Liver (tissue), 9 donors: ENCODE results near the gene TSPYL4. TPM values are rescaled to one million over a fixed set of nuclear protein-coding genes. Genes with fewer than 3 reads are reported as not detected.
"Not testable (repeated sequence)": the region's sequence is repeated elsewhere in the genome, so short reads cannot be mapped to it uniquely, and the experiment has no call there.

Experiments
- DNase-seq: peaks from one replicate; pipeline ENCODE4 v3.0.0-alpha.2; 2017; ENCODE audit warnings: low spot score
- H3K27ac ChIP-seq, 2 donors: one replicate each; pipeline ENCODE4 v1.7.0; 2013; ENCODE audit warnings: inconsistent platforms in 2 of 2, low read length in 2 of 2, control low read depth in 1 of 2, low read depth in 1 of 2, mild to moderate bottlenecking in 1 of 2
- H3K27me3 ChIP-seq, 4 donors: one replicate each; pipeline versions ENCODE4 v1.6.1 to v1.7.0; 2013; ENCODE audit warnings: low read length in 3 of 4, inconsistent platforms in 1 of 4, mild to moderate bottlenecking in 1 of 4, moderate library complexity in 1 of 4; ENCODE audit not compliant: control insufficient read depth in 4 of 4, insufficient read depth in 4 of 4
- H3K36me3 ChIP-seq, 4 donors: one replicate each; pipeline versions ENCODE4 v1.6.1 to v1.7.0; 2013; ENCODE audit warnings: low read length in 3 of 4, mild to moderate bottlenecking in 3 of 4, low read depth in 1 of 4, moderate library complexity in 1 of 4; ENCODE audit not compliant: control insufficient read depth in 4 of 4, insufficient read depth in 3 of 4
- H3K4me1 ChIP-seq, 4 donors: one replicate each; pipeline versions ENCODE4 v1.6.1 to v1.7.0; 2013; ENCODE audit warnings: low read length in 3 of 4, mild to moderate bottlenecking in 3 of 4, moderate library complexity in 1 of 4; ENCODE audit not compliant: control insufficient read depth in 4 of 4, insufficient read depth in 4 of 4
- H3K4me3 ChIP-seq, 3 donors: one replicate each; pipeline versions ENCODE4 v1.6.1 to v1.7.0; 2013; ENCODE audit warnings: low read length in 3 of 3, control low read depth in 1 of 3, low read depth in 1 of 3, mild to moderate bottlenecking in 1 of 3
- H3K9ac ChIP-seq, 2 donors: one replicate each; pipeline ENCODE4 v1.7.0; 2013; ENCODE audit warnings: low read length in 2 of 2, mild to moderate bottlenecking in 2 of 2, moderate library complexity in 2 of 2, control low read depth in 1 of 2, low read depth in 1 of 2
- H3K9me3 ChIP-seq, 4 donors: one replicate each; pipeline versions ENCODE4 v1.6.1 to v1.7.0; 2013; ENCODE audit warnings: low read length in 3 of 4; ENCODE audit not compliant: control insufficient read depth in 4 of 4
- ATF3 ChIP-seq: IDR thresholded peaks from 2 replicates; pipeline ENCODE4 v1.6.1; 2016; ENCODE audit warnings: antibody characterized with exemption
- CTCF ChIP-seq: fragments of 150-350 bp; IDR thresholded peaks from 2 replicates; pipeline ENCODE4 v1.5.1; 2017; ENCODE audit warnings: improper control_type of control experiment, low read depth, low read length; ENCODE audit not compliant: missing input control
- FOXA1 ChIP-seq: IDR thresholded peaks from 2 replicates; pipeline ENCODE4 v1.6.1; 2016; ENCODE audit warnings: antibody characterized with exemption
- FOXA2 ChIP-seq: IDR thresholded peaks from 2 replicates; pipeline ENCODE4 v1.6.1; 2016; ENCODE audit warnings: antibody characterized with exemption
- GABPA ChIP-seq, 2 donors: IDR thresholded peaks in 1 of 2; conservative IDR thresholded peaks in 1 of 2; 2 replicates each; pipeline ENCODE4 v1.6.1; 2016; ENCODE audit warnings: antibody characterized with exemption in 2 of 2, mild to moderate bottlenecking in 1 of 2, moderate library complexity in 1 of 2
- HNF4A ChIP-seq, 2 donors: conservative IDR thresholded peaks; 2 replicates each; pipeline ENCODE4 v1.6.1; 2016; ENCODE audit warnings: antibody characterized with exemption in 2 of 2, mild to moderate bottlenecking in 2 of 2
- HNF4G ChIP-seq: IDR thresholded peaks from 2 replicates; pipeline ENCODE4 v1.6.1; 2016; ENCODE audit warnings: antibody characterized with exemption
- MAX ChIP-seq: IDR thresholded peaks from 2 replicates; pipeline ENCODE4 v1.6.1; 2016; ENCODE audit warnings: antibody characterized with exemption
- RAD21 ChIP-seq, 2 donors: IDR thresholded peaks; 2 replicates each; pipeline ENCODE4 v1.6.1; 2016; ENCODE audit warnings: antibody characterized with exemption in 2 of 2, mild to moderate bottlenecking in 2 of 2
- REST ChIP-seq: IDR thresholded peaks from 2 replicates; pipeline ENCODE4 v1.6.1; 2016; ENCODE audit warnings: antibody characterized with exemption, mild to moderate bottlenecking
- RXRA ChIP-seq, 2 donors: IDR thresholded peaks; 2 replicates each; pipeline ENCODE4 v1.6.1; 2017 to 2018; ENCODE audit warnings: antibody characterized with exemption in 2 of 2, mild to moderate bottlenecking in 1 of 2
- SP1 ChIP-seq: IDR thresholded peaks from 2 replicates; pipeline ENCODE4 v1.6.1; 2018; ENCODE audit warnings: antibody characterized with exemption, mild to moderate bottlenecking
- TAF1 ChIP-seq: conservative IDR thresholded peaks from 2 replicates; pipeline ENCODE4 v1.6.1; 2016; ENCODE audit warnings: antibody characterized with exemption, mild to moderate bottlenecking
- ZBTB33 ChIP-seq: IDR thresholded peaks from 2 replicates; pipeline ENCODE4 v1.6.1; 2016; ENCODE audit warnings: antibody characterized with exemption
- WGBS: extraction: QIAGEN DNeasy Blood & Tissue Kit; methylation state at CpG from one replicate; pipeline ENCODE4 v1.1.7; 2013; 5-methylcytosine and 5-hydroxymethylcytosine counted together
- polyA plus RNA-seq, 2 donors: library from polyadenylated mRNA; stranded (reverse) in 1 of 2; unstranded in 1 of 2; fragments of 200-250 nt in 1 of 2; fragments of >200 nt in 1 of 2; fragmentation: Nextera tagmentation in 1 of 2; extraction: Ambion mirVana in 1 of 2; gene quantifications; one replicate each; pipeline versions ENCODE4 v1.2.1 to v1.2.3, GENCODE V29; 2013 to 2015
- total RNA-seq, 2 donors: library from RNA; depleted of rRNA; stranded (reverse); fragments of >200 nt; gene quantifications; one replicate each; pipeline ENCODE4 v1.2.3, GENCODE V29; 2014
- donor health status: healthy.
- donor health status: healthy.
- donor health status: healthy.
- donor health status: healthy.
- donor health status: healthy.

Gene TSPYL4
- total and polyA plus RNA-seq, 4 donors: 3.6 to 7.4 (median 3.8) TPM

- no peaks in the 10 kb centered on the region for H3K36me3 ChIP-seq
- H3K9me3 ChIP-seq: no peaks in the 10 kb centered on the region
- H3K9ac ChIP-seq: no peak overlapping the region
- no peaks in the 10 kb centered on the region for H3K27me3 ChIP-seq
- no peak for DNase-seq
- TF ChIP-seq GABPA (IDR thresholded peaks at IDR 0.05 in 1 of 2, conservative IDR thresholded peaks at IDR 0.05 in 1 of 2) (no peak), REST (no peak), HNF4G (no peak), RAD21 (IDR thresholded peaks at IDR 0.05) (no peak), HNF4A (conservative IDR thresholded peaks at IDR 0.05) (no peak), MAX (no peak), SP1 (no peak), FOXA2 (no peak), TAF1 (no peak), FOXA1 (no peak)
- H3K4me1 ChIP-seq: no peaks in the 10 kb centered on the region
- 74% methylated on average over 1 of the region's 1 CpG for WGBS
- H3K4me3 ChIP-seq: no peak overlapping the region
- H3K27ac ChIP-seq: no peak overlapping the region
Observed at GRCh38 chr6:116286773-116287358, 33.0 kb upstream of the TSPYL4 start.

- H3K36me3 ChIP-seq, H3K27ac ChIP-seq, H3K9ac ChIP-seq, DNase-seq, H3K9me3 ChIP-seq, H3K27me3 ChIP-seq, H3K4me3 ChIP-seq: not testable (repeated sequence)
- WGBS: 96% methylated on average over 4 of the region's 4 CpGs
- peaks cover 0 to 16% (median 8%) of the 10 kb centered on the region in 4 donors for H3K4me1 ChIP-seq
Observed at GRCh38 chr6:116284984-116285383, 31.1 kb upstream of the TSPYL4 start.

GRCh38 chr6:116283191-116283590 lies 29.3 kb upstream of the TSPYL4 start:
- H3K4me1 ChIP-seq: peaks cover 3 to 26% (median 15%) of the 10 kb centered on the region in 4 donors
- TF ChIP-seq HNF4G (no peak), RAD21 (IDR thresholded peaks at IDR 0.05) (no peak), FOXA1 (no peak), FOXA2 (no peak), CTCF (no peak), RXRA (IDR thresholded peaks at IDR 0.05) (no peak), ATF3 (no peak), TAF1 (no peak), ZBTB33 (no peak)
- WGBS: 89% methylated on average over 1 of the region's 1 CpG
- H3K4me3 ChIP-seq: no peak overlapping the region
- H3K27me3 ChIP-seq: no peaks in the 10 kb centered on the region
- H3K9ac ChIP-seq: no peak overlapping the region
- no peaks in the 10 kb centered on the region for H3K36me3 ChIP-seq
- no peak for DNase-seq
- H3K27ac ChIP-seq: no peak overlapping the region
- no peaks in the 10 kb centered on the region for H3K9me3 ChIP-seq
